ENCODE results near the gene TBC1D16.
"Not testable (repeated sequence)": the region's sequence is repeated elsewhere in the genome, so short reads cannot be mapped to it uniquely, and the experiment has no call there.

Gene TBC1D16

DNA sequence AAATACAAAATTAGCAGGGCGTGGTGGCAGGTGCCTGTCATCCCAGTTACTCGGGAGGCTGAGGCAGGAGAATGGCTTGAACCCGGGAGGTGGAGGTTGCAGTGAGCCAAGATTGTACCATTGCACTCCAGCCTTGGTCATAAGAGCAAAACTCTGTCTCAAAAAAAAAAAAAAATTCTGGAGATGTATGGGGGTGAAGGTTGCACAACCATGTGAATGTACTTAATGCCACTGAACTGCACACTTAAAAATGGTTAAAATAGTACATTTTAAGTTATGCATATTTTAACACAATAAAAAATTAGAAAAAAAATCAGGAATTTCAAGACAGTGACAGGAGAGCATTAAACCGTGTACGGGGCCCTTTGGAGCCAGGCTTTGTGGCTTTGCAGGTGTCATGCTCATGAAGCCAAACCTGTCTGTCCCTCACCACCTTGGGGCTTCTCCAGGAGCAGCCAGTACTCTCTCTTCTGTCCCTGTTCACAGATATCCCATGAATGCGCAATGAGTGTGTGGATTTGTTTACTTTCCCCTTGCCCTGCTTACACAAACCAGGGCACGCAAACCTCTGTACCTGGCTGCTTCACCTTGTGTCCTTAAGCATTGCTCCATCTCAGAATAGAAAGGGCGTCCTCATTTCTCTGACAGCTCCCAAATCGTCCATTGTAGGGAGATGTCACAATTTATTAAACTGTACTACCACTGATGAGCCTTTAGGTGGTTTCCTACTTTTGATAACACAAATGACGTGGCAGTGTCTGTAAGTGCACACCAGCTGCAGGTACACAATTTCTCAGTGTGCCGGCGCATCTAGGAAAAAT, 138.2 kb downstream of the TBC1D16 start:
- FAIRE-seq (no peak), DNase-seq (ENCODE audit: low spot score) (no peak)

GRCh38 chr17:79893457-79893856, 142.2 kb downstream of the TBC1D16 start:
- peak; percentile 65 for FAIRE-seq
- DNase-seq (ENCODE audit: low spot score) = not testable (repeated sequence)

- DNase-seq (ENCODE audit: low spot score) = no peak
- peak; percentile 74 for FAIRE-seq
Measured at GRCh38 chr17:79892457-79893241, 143.0 kb downstream of the TBC1D16 start.

- DNase-seq (ENCODE audit: low spot score) (no peak), FAIRE-seq (no peak)
Measured at GRCh38 chr17:79891113-79891730, 144.4 kb downstream of the TBC1D16 start.

- no peak for DNase-seq (ENCODE audit: low spot score)
- peak; percentile 52 for FAIRE-seq
Measured at GRCh38 chr17:79890706-79891105, 145.0 kb downstream of the TBC1D16 start.

- peak; percentile 27 for FAIRE-seq
Measured at GRCh38 chr17:79888811-79889634, 146.6 kb downstream of the TBC1D16 start.

GRCh38 chr17:79888009-79888540, 147.6 kb downstream of the TBC1D16 start:
- FAIRE-seq = no peak

More at GRCh38 chr17:79888811-79889634, 146.6 kb downstream of the TBC1D16 start:
- DNase-seq (ENCODE audit: low spot score) = no peak

DNA sequence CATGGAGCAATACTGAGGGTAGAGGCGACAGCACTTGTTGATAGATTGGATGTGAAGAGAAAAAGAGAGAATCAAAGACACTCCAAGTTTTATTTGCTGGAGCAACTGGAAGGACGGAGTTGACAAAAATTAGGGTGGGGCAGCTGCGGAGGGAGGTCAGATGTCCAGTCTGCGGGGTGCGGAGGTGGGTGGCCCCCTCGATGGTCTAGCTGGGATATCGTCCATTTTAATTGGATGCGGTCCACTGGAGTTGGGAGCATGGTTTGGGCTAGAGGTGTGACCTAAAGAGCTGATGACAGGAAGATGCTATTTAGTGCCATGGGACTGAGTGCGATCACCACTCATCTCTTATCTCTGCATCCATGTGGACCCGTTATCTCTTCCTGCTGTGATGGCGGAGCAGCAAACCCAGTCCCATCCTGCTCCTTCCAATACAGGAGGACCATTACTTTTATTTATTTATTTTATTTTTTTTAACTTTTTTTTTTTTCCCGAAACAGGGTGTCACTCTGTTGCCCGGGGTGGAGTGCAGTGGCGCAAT, 148.2 kb downstream of the TBC1D16 start:
- DNase-seq (ENCODE audit: low spot score) = no peak
- FAIRE-seq = no peak

More at GRCh38 chr17:79888009-79888540, 147.6 kb downstream of the TBC1D16 start:
- no peak for DNase-seq (ENCODE audit: low spot score)

- no peak for DNase-seq (ENCODE audit: low spot score)
- FAIRE-seq = no peak
Measured at GRCh38 chr17:79883202-79883601, 152.5 kb downstream of the TBC1D16 start.

Measured in urothelium cell line (cell line).